Tibial artery (tissue), 4 donors: ENCODE data around the gene ATP6AP1.
"Not testable (repeated sequence)": the region's sequence is repeated elsewhere in the genome, so short reads cannot be mapped to it uniquely, and the experiment has no call there.

Experiments used
- DNase-seq, 2 donors: peaks; one replicate each; pipeline ENCODE4 v3.0.0-alpha.2; 2019
- H3K27ac ChIP-seq, 2 donors: fragments of 200-600 bp; sonication (generic) in 1 of 2; 1 replicate in 1 of 2; 2 replicates in 1 of 2; pipeline ENCODE4 v1.5.1; 2018 to 2019; ENCODE audit warnings: mild to moderate bottlenecking in 1 of 2
- H3K27me3 ChIP-seq, 2 donors: fragments of 200-600 bp; sonication (generic) in 1 of 2; one replicate each; pipeline versions ENCODE4 v1.5.1 to v1.6.0; 2016 to 2019
- H3K36me3 ChIP-seq, 3 donors: fragments of 200-600 bp; sonication (generic) in 2 of 3; one replicate each; pipeline ENCODE4 v1.5.1; 2016 to 2019; ENCODE audit warnings: mild to moderate bottlenecking in 2 of 3
- H3K4me1 ChIP-seq, 4 donors: fragments of 200-600 bp; sonication (generic) in 2 of 4; 1 replicate in 3 of 4; 2 replicates in 1 of 4; pipeline ENCODE4 v1.5.1; 2016 to 2019
- H3K4me3 ChIP-seq, 2 donors: fragments of 200-600 bp; sonication (generic) in 1 of 2; 1 replicate in 1 of 2; 2 replicates in 1 of 2; pipeline ENCODE4 v1.5.1; 2018 to 2019; ENCODE audit warnings: mild to moderate bottlenecking in 2 of 2
- H3K9me3 ChIP-seq, 3 donors: fragments of 200-600 bp; sonication (generic) in 1 of 3; one replicate each; pipeline ENCODE4 v1.5.1; 2016 to 2019
- intact Hi-C: fragments of 100-400 bp; cut with DNase I; formaldehyde crosslinking; loops from one replicate; pipeline ENCODE4 v1.15.0; 2023; ENCODE audit warnings: low total_unique reads
- TF ChIP-seq, protein P1 (sequence below), 2 experiments: fragments of 200-600 bp in 1 of 2; fragments of 450-650 bp in 1 of 2; IDR thresholded peaks; one replicate each; pipeline ENCODE4 v1.5.1; 2017 to 2019; ENCODE audit warnings: antibody characterized with exemption in 2 of 2, mild to moderate bottlenecking in 1 of 2, moderate library complexity in 1 of 2

Gene ATP6AP1

DNA sequence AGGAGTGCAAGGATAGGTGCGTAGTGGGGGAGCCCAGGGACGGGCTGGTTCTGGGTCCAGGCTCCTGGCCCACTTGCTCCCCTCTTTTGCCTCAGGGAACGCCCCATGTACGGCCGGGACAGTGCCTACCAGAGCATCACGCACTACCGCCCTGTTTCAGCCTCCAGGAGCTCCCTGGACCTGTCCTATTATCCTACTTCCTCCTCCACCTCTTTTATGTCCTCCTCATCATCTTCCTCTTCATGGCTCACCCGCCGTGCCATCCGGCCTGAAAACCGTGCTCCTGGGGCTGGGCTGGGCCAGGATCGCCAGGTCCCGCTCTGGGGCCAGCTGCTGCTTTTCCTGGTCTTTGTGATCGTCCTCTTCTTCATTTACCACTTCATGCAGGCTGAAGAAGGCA is 47.7 kb upstream of the ATP6AP1 start:
- Histone ChIP-seq H3K4me1 (peaks cover 0 to 48% (median 24%) of the 10 kb centered on the region in 4 donors), H3K9me3 (no peaks in the 10 kb centered on the region), H3K4me3 (peak overlapping the region; percentile 87 to 93), H3K27ac (peak overlapping the region; percentile 97 to 100), H3K36me3 (peaks cover 0 to 10% (median 0%) of the 10 kb centered on the region in 3 donors), H3K27me3 (no peaks in the 10 kb centered on the region)
- no peak for DNase-seq
- intact Hi-C loops, result no loop called here
- TF ChIP-seq, protein P1, sequence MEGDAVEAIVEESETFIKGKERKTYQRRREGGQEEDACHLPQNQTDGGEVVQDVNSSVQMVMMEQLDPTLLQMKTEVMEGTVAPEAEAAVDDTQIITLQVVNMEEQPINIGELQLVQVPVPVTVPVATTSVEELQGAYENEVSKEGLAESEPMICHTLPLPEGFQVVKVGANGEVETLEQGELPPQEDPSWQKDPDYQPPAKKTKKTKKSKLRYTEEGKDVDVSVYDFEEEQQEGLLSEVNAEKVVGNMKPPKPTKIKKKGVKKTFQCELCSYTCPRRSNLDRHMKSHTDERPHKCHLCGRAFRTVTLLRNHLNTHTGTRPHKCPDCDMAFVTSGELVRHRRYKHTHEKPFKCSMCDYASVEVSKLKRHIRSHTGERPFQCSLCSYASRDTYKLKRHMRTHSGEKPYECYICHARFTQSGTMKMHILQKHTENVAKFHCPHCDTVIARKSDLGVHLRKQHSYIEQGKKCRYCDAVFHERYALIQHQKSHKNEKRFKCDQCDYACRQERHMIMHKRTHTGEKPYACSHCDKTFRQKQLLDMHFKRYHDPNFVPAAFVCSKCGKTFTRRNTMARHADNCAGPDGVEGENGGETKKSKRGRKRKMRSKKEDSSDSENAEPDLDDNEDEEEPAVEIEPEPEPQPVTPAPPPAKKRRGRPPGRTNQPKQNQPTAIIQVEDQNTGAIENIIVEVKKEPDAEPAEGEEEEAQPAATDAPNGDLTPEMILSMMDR (IDR thresholded peaks at IDR 0.05), result no peak

DNA sequence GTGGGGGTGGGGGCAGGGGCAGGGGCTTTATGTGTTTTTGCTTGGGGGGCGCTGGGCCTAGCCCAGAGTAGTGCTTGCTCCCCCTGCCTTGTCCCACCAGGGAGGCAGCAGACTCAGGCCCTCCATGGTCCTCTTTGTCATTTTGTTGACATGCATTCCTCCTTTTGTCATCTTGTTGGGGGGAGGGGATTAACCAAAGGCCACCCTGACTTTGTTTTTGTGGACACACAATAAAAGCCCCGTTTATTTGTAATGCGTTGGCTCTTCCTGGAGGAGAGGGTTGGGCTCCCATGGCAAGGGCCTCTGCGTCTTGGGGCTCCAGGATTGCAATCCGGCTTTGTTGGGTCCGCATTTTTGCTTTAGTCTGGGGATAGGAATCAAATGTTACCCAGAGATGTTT is 47.2 kb upstream of the ATP6AP1 start:
- intact Hi-C loops, result no loop called here

DNA sequence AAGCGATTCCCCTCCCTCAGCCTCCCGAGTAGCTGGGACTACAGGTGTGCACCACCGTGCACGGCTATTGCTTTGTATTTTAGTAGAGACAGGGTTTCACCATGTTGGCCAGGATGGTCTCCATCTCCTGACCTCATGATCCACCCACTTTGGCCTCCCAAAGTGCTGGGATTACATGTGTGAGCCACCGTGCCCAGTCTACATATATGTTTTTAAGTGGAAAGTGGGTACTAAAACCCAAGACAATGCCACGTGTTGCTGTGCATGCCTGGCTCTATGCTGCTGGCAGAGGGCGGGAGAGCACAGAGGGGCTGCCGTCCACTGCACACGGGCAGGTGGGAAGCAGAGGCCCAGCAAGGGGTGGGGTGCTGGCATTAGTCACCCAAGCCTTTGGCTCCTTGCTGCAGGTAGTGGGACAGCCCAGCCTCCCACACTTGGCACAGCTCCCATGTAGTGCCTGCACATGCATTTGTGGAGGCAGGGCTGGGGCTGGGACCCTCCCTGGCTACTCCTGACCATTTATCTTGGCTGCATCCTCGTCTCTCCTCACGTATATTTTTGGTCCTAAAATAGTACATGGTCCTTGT is 45.9 kb upstream of the ATP6AP1 start:
- peak overlapping the region in 1 of 2 donors; percentile 100 for H3K27ac ChIP-seq

More for the DNA sequence above, 47.2 kb upstream of the ATP6AP1 start:
- no peak for DNase-seq
- peaks cover 0 to 10% (median 0%) of the 10 kb centered on the region in 3 donors for H3K36me3 ChIP-seq
- H3K9me3 ChIP-seq, result no peaks in the 10 kb centered on the region
- peaks cover 0 to 44% (median 24%) of the 10 kb centered on the region in 4 donors for H3K4me1 ChIP-seq
- peak overlapping the region; percentile 97 to 100 for H3K27ac ChIP-seq
- no peaks in the 10 kb centered on the region for H3K27me3 ChIP-seq
- peak overlapping the region; percentile 87 to 93 for H3K4me3 ChIP-seq
- TF ChIP-seq, protein P1 (IDR thresholded peaks at IDR 0.05), result no peak

DNA sequence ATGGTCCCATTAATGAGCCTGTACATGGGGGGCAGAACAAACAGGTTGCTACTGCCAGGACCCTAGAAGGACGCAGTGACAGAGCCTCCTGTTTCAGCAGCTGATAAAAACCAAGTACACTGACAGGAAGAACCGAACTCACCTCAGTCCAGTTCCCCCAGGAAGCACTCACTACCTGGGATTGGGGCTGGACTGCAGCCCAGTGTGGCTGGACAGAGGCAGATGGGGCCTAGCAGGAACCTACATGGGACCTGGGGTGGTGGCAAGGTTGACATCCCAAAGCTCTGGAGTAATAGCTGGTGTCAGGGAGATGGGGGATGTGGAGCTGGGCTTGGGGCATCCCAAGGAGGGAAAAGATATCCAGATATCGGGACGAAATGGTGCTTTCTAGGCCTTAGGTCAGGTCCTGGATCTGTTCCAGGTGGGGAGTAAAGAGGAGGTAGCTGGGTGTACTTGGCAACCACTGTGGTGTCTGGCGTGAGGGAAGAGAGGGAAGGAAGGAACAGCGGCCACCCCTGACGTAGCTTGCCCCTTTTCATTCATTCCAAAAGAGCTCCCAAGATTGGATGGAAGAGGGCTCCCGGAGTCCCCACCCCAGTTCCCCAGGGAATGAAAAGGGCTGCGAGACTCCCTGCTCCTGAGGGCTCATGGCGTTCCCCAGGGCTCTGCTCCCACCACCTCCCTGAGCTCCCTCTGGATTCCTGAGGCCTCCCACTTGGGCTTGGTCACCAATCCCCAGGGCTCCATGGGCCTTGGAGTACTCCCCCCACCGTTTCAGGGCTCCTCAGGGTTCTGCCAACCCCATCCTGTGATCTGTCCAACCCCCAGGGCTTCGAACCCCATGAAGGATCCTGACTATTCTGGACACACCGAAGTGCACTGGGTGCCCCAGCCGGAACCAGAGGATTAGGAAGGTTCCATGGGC is 44.9 kb upstream of the ATP6AP1 start:
- no peaks in the 10 kb centered on the region for H3K9me3 ChIP-seq
- H3K27me3 ChIP-seq, result no peaks in the 10 kb centered on the region
- peak in 1 of 2 donors; percentile 77 for DNase-seq
- intact Hi-C loops, result no loop called here
- H3K27ac ChIP-seq, result peak overlapping the region in 1 of 2 donors; percentile 100
- peaks cover 0 to 31% (median 16%) of the 10 kb centered on the region in 4 donors for H3K4me1 ChIP-seq
- no peak overlapping the region for H3K4me3 ChIP-seq
- TF ChIP-seq, protein P1 (IDR thresholded peaks at IDR 0.05), result no peak
- H3K36me3 ChIP-seq, result peaks cover 0 to 10% (median 0%) of the 10 kb centered on the region in 3 donors

More for the DNA sequence above, 45.9 kb upstream of the ATP6AP1 start:
- Histone ChIP-seq H3K36me3 (peaks cover 0 to 10% (median 0%) of the 10 kb centered on the region in 3 donors), H3K4me1 (peaks cover 0 to 31% (median 18%) of the 10 kb centered on the region in 4 donors), H3K4me3 (no peak overlapping the region), H3K27me3 (no peaks in the 10 kb centered on the region), H3K9me3 (no peaks in the 10 kb centered on the region)
- DNase-seq, result peak in 1 of 2 donors; percentile 76
- intact Hi-C loops, result no loop called here
- TF ChIP-seq, protein P1 (IDR thresholded peaks at IDR 0.05), result no peak

DNA sequence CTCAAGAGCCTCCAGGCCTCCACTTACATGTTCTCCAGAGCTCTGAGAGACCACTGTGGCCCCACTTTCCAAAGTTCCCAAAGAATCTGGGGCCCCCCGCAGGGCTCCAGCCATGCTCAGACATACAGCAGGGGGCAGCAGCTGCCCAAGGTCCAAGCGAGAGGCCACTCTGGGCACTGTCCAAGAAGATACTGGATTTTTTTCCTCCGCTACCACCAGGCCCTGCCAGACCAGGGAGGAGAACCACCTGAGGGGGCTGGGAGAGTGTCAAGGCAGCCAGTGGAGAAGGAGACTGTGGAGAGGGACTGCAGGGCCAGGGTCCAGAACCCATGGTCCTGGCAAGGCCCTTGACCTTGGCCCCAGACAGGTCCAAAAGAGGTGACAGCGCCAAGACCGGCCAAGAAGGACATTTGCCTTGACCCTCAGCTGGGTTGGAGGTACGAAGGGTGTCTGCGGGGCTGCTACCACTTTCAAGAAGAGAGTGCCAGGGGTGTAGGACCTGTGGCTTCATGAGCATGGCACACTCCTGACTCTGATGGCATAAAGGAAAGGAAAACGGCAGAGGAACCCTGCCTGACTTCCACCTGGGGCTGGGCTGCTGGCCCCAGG is 44.1 kb upstream of the ATP6AP1 start:
- intact Hi-C loops, result no loop called here
- TF ChIP-seq, protein P1 (IDR thresholded peaks at IDR 0.05), result peak in 1 of 2 experiments; percentile 13
- Histone ChIP-seq H3K4me1 (peaks cover 0 to 31% (median 16%) of the 10 kb centered on the region in 4 donors), H3K36me3 (peaks cover 0 to 10% (median 0%) of the 10 kb centered on the region in 3 donors), H3K27me3 (no peaks in the 10 kb centered on the region), H3K9me3 (no peaks in the 10 kb centered on the region), H3K27ac (peak overlapping the region in 1 of 2 donors; percentile 100), H3K4me3 (no peak overlapping the region)
- DNase-seq, result no peak

DNA sequence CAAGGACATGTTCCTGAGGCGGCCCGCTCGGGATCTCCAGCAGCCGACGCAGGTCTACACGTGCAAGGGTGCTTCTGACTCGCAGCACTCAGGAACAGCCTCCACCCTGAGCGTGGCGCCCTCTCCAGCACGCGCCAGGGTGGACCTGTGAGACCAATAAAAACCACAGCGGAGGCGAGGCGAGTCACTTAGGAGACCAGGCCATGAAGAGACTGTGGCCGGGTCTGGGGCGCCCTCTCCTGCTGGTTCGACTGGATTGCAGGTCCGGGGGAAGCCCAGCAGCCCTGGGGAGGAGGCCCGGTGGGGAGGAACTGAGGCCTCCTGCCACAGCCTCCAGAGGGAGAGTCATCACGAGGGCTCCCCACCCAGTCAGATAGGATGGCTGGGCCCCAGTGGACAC is 40.4 kb upstream of the ATP6AP1 start:
- H3K36me3 ChIP-seq, DNase-seq, H3K27ac ChIP-seq, H3K9me3 ChIP-seq, intact Hi-C loops, H3K27me3 ChIP-seq, H3K4me3 ChIP-seq: not testable (repeated sequence)
- peaks cover 0 to 16% (median 8%) of the 10 kb centered on the region in 4 donors for H3K4me1 ChIP-seq

DNA sequence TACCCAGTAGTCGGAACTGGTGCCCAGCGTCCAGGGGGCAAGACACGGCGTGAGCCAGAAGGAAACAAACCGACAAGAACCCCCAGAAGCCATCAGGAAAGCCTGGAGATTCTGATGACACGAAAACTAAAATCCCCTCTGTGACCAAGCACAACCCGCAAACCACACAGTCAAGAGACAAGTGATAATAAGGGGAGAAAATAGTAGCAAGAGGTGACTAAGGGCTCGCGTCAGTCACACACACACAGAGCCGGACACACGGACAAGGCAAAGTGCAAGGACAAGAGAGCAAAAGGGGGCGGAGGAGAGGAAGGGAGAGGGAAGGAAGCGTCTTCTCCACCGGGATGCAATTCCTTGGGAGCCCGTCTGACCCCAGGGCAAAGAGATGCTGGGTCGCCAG is 39.8 kb upstream of the ATP6AP1 start:
- H3K4me3 ChIP-seq, H3K36me3 ChIP-seq, H3K27me3 ChIP-seq, H3K27ac ChIP-seq, H3K9me3 ChIP-seq, intact Hi-C loops, DNase-seq: not testable (repeated sequence)
- peaks cover 0 to 10% (median 7%) of the 10 kb centered on the region in 4 donors for H3K4me1 ChIP-seq
